DND-41 (cell line): ENCODE data around the gene LY6G6F.

ENCODE experiments used
- ATAC-seq: fragments of 200-7000 bp; cut with Tn5 transposase; 3 replicates; pipeline ENCODE4 v1.9.1; 2021; ENCODE audit warnings: low read depth; ENCODE audit not compliant: insufficient read depth
- DNase-seq: peaks from one replicate; pipeline ENCODE4 v3.0.0-alpha.2; 2020
- H2AFZ ChIP-seq: 2 replicates; pipeline ENCODE4 v1.6.0; 2012; ENCODE audit warnings: low read depth, low read length
- H3K27ac ChIP-seq: 2 replicates; pipeline ENCODE4 v1.5.1; 2012; ENCODE audit warnings: low read length, inconsistent platforms
- H3K27me3 ChIP-seq: fragments of 200-600 bp; sonication (generic); 2 replicates; pipeline ENCODE4 v1.6.0; 2012; ENCODE audit warnings: low read length, mild to moderate bottlenecking, inconsistent platforms; ENCODE audit not compliant: insufficient read depth, poor library complexity
- H3K36me3 ChIP-seq: 2 replicates; pipeline ENCODE4 v1.5.1; 2012; ENCODE audit warnings: low read length, inconsistent platforms; ENCODE audit not compliant: insufficient read depth
- H3K4me1 ChIP-seq: 2 replicates; pipeline ENCODE4 v1.5.1; 2012; ENCODE audit warnings: mild to moderate bottlenecking, low read length; ENCODE audit not compliant: insufficient read depth
- H3K4me2 ChIP-seq: 2 replicates; pipeline ENCODE4 v1.6.0; 2012; ENCODE audit warnings: mild to moderate bottlenecking, moderate library complexity, low read length, inconsistent platforms; ENCODE audit not compliant: insufficient read depth
- H3K4me3 ChIP-seq, 2 experiments: fragments of 200-600 bp in 1 of 2; shearing (Covaris generic) in 1 of 2; 2 replicates each; pipeline ENCODE4 v1.5.1; 2012 to 2016; ENCODE audit warnings: inconsistent platforms in 2 of 2, low read length in 2 of 2, mild to moderate bottlenecking in 2 of 2, low read depth in 1 of 2, moderate library complexity in 1 of 2
- H3K79me2 ChIP-seq: 2 replicates; pipeline ENCODE4 v1.6.0; 2012; ENCODE audit warnings: low read length, inconsistent platforms; ENCODE audit not compliant: insufficient read depth
- H3K9ac ChIP-seq: 2 replicates; pipeline ENCODE4 v1.6.0; 2012; ENCODE audit warnings: low read depth, mild to moderate bottlenecking, inconsistent platforms, low read length, moderate library complexity
- H3K9me3 ChIP-seq: 2 replicates; pipeline ENCODE4 v1.5.1; 2012; ENCODE audit warnings: low read length, moderate library complexity, mild to moderate bottlenecking, inconsistent platforms; ENCODE audit not compliant: insufficient read depth, severe bottlenecking
- H4K20me1 ChIP-seq: 2 replicates; pipeline ENCODE4 v1.6.0; 2012; ENCODE audit warnings: low read length; ENCODE audit not compliant: insufficient read depth
- EZH2 ChIP-seq: IDR thresholded peaks from 3 replicates; pipeline ENCODE4 v1.6.1; 2012; ENCODE audit warnings: borderline replicate concordance, low read depth, mild to moderate bottlenecking, moderate library complexity, low read length, inconsistent platforms; ENCODE audit not compliant: severe bottlenecking
- TF ChIP-seq, protein P1 (sequence below): IDR thresholded peaks from 2 replicates; pipeline ENCODE4 v1.5.1; 2012; ENCODE audit warnings: borderline replicate concordance, low read length, moderate library complexity, mild to moderate bottlenecking; ENCODE audit not compliant: poor library complexity, severe bottlenecking; ENCODE audit errors: extremely low read depth

Gene LY6G6F

DNA sequence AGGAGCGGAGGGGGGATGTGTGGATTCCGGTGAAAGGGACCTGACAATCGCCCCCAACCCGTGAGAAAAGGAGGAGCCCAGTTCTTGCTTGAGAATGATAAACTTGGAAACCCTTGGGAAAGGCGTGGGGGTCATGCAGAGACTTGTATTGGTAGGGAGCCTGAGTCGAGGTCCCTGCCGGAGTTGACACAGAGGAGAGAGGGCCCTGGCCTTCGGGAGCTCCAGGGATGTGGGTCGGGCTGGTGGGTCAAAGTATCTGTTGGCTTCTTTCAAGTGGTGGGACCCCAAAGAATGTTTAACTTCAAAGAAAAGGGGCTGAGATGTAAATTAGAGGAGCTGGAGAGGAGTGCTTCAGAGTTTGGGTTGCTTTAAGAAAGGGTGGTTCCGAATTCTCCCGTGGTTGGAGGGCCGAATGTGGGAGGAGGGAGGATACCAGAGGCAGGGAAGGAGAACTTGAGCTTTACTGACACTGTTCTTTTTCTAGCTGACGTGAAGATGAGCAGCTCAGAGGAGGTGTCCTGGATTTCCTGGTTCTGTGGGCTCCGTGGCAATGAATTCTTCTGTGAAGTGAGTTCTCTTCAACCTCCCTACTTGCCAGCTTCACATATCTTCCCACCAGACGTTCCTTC, 40.2 kb upstream of the LY6G6F start:
- Histone ChIP-seq H3K27ac (peak overlapping the region; percentile 91), H3K79me2 (peaks cover 79% of the 10 kb centered on the region), H3K4me3 (peak overlapping the region; percentile 88 to 91), H4K20me1 (peaks cover 20% of the 10 kb centered on the region; the same call in 1 of the 2 replicates), H3K9ac (peak overlapping the region; percentile 85), H3K36me3 (peaks cover 78% of the 10 kb centered on the region), H3K4me2 (peak overlapping the region; percentile 85), H3K9me3 (no peaks in the 10 kb centered on the region), H3K27me3 (no peaks in the 10 kb centered on the region), H2AFZ (peak overlapping the region; percentile 79), H3K4me1 (peaks cover 58% of the 10 kb centered on the region)
- no peak for ATAC-seq
- no peak for TF ChIP-seq EZH2
- TF ChIP-seq, protein P1, sequence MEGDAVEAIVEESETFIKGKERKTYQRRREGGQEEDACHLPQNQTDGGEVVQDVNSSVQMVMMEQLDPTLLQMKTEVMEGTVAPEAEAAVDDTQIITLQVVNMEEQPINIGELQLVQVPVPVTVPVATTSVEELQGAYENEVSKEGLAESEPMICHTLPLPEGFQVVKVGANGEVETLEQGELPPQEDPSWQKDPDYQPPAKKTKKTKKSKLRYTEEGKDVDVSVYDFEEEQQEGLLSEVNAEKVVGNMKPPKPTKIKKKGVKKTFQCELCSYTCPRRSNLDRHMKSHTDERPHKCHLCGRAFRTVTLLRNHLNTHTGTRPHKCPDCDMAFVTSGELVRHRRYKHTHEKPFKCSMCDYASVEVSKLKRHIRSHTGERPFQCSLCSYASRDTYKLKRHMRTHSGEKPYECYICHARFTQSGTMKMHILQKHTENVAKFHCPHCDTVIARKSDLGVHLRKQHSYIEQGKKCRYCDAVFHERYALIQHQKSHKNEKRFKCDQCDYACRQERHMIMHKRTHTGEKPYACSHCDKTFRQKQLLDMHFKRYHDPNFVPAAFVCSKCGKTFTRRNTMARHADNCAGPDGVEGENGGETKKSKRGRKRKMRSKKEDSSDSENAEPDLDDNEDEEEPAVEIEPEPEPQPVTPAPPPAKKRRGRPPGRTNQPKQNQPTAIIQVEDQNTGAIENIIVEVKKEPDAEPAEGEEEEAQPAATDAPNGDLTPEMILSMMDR = no peak
- no peak for DNase-seq

DNA sequence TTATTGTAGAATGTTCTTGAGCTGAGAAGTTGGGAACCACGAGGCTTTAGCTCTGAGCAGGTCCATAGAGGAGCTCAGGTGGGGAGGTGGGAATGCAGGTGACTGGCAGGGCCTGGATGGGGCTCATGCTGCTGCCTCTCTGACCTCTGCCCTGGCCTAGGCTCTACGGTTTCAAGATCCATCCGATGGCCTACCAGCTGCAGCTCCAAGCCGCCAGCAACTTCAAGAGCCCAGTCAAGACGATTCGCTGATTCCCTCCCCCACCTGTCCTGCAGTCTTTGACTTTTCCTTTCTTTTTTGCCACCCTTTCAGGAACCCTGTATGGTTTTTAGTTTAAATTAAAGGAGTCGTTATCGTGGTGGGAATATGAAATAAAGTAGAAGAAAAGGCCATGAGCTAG, 37.0 kb upstream of the LY6G6F start, which contains the start of gene LY6G5B:
TSS of gene LY6G5B (plus strand) at position 301 of the 400 bp plus-strand sequence. CDS start 975 bp downstream, outside the sequence.
- H4K20me1 ChIP-seq = peaks cover 20% of the 10 kb centered on the region; the same call in 1 of the 2 replicates
- H3K4me3 ChIP-seq = no peak within 1 kb of the TSS
- H3K9ac ChIP-seq = no peak within 1 kb of the TSS
- DNase-seq (no peak), ATAC-seq (no peak)
- 0 out of 2 replicates have a peak within 1 kb of the TSS, but pooled peaks have one; percentile 0 for H3K4me2 ChIP-seq
- no peak within 1 kb of the TSS for H2AFZ ChIP-seq
- H3K36me3 ChIP-seq = peaks cover 65% of the 10 kb centered on the region
- no peak within 1 kb of the TSS for H3K27ac ChIP-seq
- H3K27me3 ChIP-seq = no peaks in the 10 kb centered on the region
- TF ChIP-seq, protein P1 = no peak
- no peak for TF ChIP-seq EZH2
- peaks cover 47% of the 10 kb centered on the region for H3K79me2 ChIP-seq
- H3K4me1 ChIP-seq = peaks cover 27% of the 10 kb centered on the region
- H3K9me3 ChIP-seq = no peaks in the 10 kb centered on the region

DNA sequence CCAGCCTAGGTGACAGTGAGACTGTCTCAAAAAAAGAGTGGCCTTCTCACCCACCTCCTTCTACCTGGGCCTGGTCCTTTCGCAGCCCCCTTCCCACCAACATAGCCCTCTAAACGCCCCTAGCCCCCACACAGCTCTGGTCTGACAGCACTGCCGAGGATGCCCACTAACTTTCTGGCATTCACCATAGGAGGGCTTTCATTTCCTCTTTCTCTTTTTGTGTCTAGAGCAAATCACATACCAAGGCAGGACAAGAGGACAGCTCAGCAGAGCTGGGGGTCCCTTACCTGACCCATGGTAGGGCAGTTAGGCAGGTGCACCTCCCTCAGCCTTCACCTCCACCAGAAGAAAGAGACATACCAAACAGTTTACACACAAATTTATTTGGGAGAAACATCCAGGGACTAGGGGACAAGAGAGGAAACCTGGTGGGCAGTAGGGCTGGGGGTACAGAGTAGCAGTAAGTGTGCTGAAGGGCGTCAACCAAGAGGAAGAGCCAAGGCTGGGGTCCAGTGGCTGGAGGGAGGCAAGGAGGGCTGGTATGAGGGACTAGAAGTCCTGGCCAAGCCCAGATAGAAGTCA, 30.3 kb upstream of the LY6G6F start:
- Histone ChIP-seq H3K27ac (no peak overlapping the region), H3K4me3 (no peak overlapping the region), H3K27me3 (no peaks in the 10 kb centered on the region), H3K4me2 (no peak overlapping the region), H2AFZ (no peak overlapping the region), H4K20me1 (no peaks in the 10 kb centered on the region), H3K79me2 (no peaks in the 10 kb centered on the region), H3K36me3 (peaks cover 17% of the 10 kb centered on the region), H3K9me3 (no peaks in the 10 kb centered on the region), H3K4me1 (no peaks in the 10 kb centered on the region), H3K9ac (no peak overlapping the region)
- TF ChIP-seq, protein P1 = no peak
- no peak for TF ChIP-seq EZH2
- no peak for DNase-seq
- no peak for ATAC-seq
